NCI-H2107 treated with DMSO at 0.1 percent for 48 hours (cell line): ENCODE measurements around the gene SYNM.
"Not testable (repeated sequence)": the region's sequence is repeated elsewhere in the genome, so short reads cannot be mapped to it uniquely, and the experiment has no call there.

Source experiments
- DNase-seq: peaks from one replicate; lab custom pipeline; 2025; ENCODE audit not compliant: unreplicated experiment; lab: John Stamatoyannopoulos, UW

The SYNM gene

GRCh38 chr15:99104788-99105513 lies at the start of gene SYNM:
SYNM (plus strand) TSS chr15:99105080; CDS start chr15:99105200, 120 bp downstream.
- peak; percentile 17 for DNase-seq

GRCh38 chr15:99055555-99056134 lies 49.2 kb upstream of the SYNM start:
- DNase-seq: no peak

- no peak for DNase-seq
These were observed 47.9 kb upstream of the SYNM start for GRCh38 chr15:99057020-99057419.

- DNase-seq: no peak
These were observed 47.0 kb upstream of the SYNM start for GRCh38 chr15:99057697-99058420.

GRCh38 chr15:99058421-99058870 lies 46.4 kb upstream of the SYNM start:
- no peak for DNase-seq

GRCh38 chr15:99059010-99059981 lies 45.6 kb upstream of the SYNM start:
- no peak for DNase-seq

GRCh38 chr15:99060186-99060585 lies 44.7 kb upstream of the SYNM start:
- DNase-seq: not testable (repeated sequence)

- DNase-seq: no peak
These were observed 42.7 kb upstream of the SYNM start for GRCh38 chr15:99062226-99062625.

GRCh38 chr15:99068186-99068585 lies 36.7 kb upstream of the SYNM start:
- DNase-seq: no peak

GRCh38 chr15:99070208-99070607 lies 34.7 kb upstream of the SYNM start:
- no peak for DNase-seq

- no peak for DNase-seq
These were observed 33.7 kb upstream of the SYNM start for GRCh38 chr15:99071091-99071680.

GRCh38 chr15:99073008-99073717 lies 31.7 kb upstream of the SYNM start:
- no peak for DNase-seq

- DNase-seq: no peak
These were observed 30.4 kb upstream of the SYNM start for GRCh38 chr15:99074446-99074845.

- DNase-seq: not testable (repeated sequence)
These were observed 29.7 kb upstream of the SYNM start for GRCh38 chr15:99075059-99075652.

- no peak for DNase-seq
These were observed 28.8 kb upstream of the SYNM start for GRCh38 chr15:99076109-99076508.

GRCh38 chr15:99076555-99077308 lies 28.1 kb upstream of the SYNM start:
- DNase-seq: peak; percentile 44

GRCh38 chr15:99082798-99083197 lies 22.1 kb upstream of the SYNM start:
- DNase-seq: no peak

GRCh38 chr15:99084965-99085364 lies 19.9 kb upstream of the SYNM start:
- DNase-seq: no peak
